K562 (cell line): ENCODE data around the gene GAD1. TPM values are rescaled to one million over a fixed set of nuclear protein-coding genes. Genes with fewer than 3 reads are reported as not detected.

Experiments
- ATAC-seq: fragments of 200-7000 bp; cut with Tn5 transposase; 3 replicates; pipeline ENCODE4 v1.9.1; 2020; ENCODE audit warnings: moderate library complexity
- BruUV-seq: library from RNA; stranded (reverse); fragments of 400-500 nt; replicated peaks from 2 replicates; lab custom pipeline; 2021; lab: Mats Ljungman, UMichigan
- CTCF ChIA-PET: fragments of 300-600 bp; formaldehyde crosslinking; extraction: SDS; loops from one replicate; lab custom pipeline; 2021; ENCODE audit warnings: low intra/inter-chr PET ratio; lab: Yijun Ruan, JAX
- POLR2A ChIA-PET: fragments of 300-600, 350-650 bp; sonication (Branson Sonifier 250); formaldehyde crosslinking; extraction: SDS; loops from one replicate; lab custom pipeline; 2021; ENCODE audit warnings: antibody characterized with exemption, inconsistent platforms; lab: Yijun Ruan, JAX
- DNase-seq, 4 experiments: peaks; one replicate each; pipeline versions ENCODE4 v3.0.0 to v3.0.0-alpha.2; 2011 to 2018; ENCODE audit warnings: low spot score in 3 of 4, mixed read lengths in 3 of 4; ENCODE audit errors: extremely low read depth in 1 of 4
- FAIRE-seq: peaks from 2 replicates; lab custom pipeline; 2011; peaks lifted over from hg19 to GRCh38; lab: Jason Lieb, UNC
- H2AFZ ChIP-seq: 2 replicates; pipeline ENCODE4 v1.6.0; 2011; ENCODE audit warnings: low read depth, low read length, control low read depth, inconsistent platforms
- H3K27ac ChIP-seq: fragments of 200-600 bp; 3 replicates; pipeline ENCODE4 v1.8.0; 2011; ENCODE audit warnings: low read depth, mild to moderate bottlenecking, control low read depth, inconsistent platforms, low read length, moderate library complexity, mixed read lengths; ENCODE audit errors: extremely low read depth
- H3K27me3 ChIP-seq, 2 experiments: fragments of 300-600 bp in 1 of 2; 2 replicates in 1 of 2; 3 replicates in 1 of 2; pipeline versions ENCODE4 v1.6.0 to v1.8.0; 2011; ENCODE audit warnings: inconsistent platforms in 2 of 2, low read length in 2 of 2, mild to moderate bottlenecking in 1 of 2, mixed read lengths in 1 of 2, moderate library complexity in 1 of 2; ENCODE audit not compliant: control insufficient read depth in 2 of 2, insufficient read depth in 2 of 2
- H3K36me3 ChIP-seq: fragments of 300-600 bp; 3 replicates; pipeline ENCODE4 v1.8.0; 2011; ENCODE audit warnings: mild to moderate bottlenecking, low read length, inconsistent platforms; ENCODE audit not compliant: control insufficient read depth, insufficient read depth
- H3K4me1 ChIP-seq, 2 experiments: fragments of 200-600 bp in 1 of 2; replicated peaks in 1 of 2; 2 replicates in 1 of 2; 3 replicates in 1 of 2; pipeline versions ENCODE4 v1.5.1 to v1.8.0; 2011; ENCODE audit warnings: inconsistent platforms in 2 of 2, low read length in 2 of 2, mild to moderate bottlenecking in 1 of 2, mixed read lengths in 1 of 2, moderate library complexity in 1 of 2; ENCODE audit not compliant: control insufficient read depth in 2 of 2, insufficient read depth in 2 of 2
- H3K4me2 ChIP-seq: 2 replicates; pipeline ENCODE4 v1.6.1; 2011; ENCODE audit warnings: low read length, control low read depth, inconsistent platforms, mixed read lengths; ENCODE audit not compliant: insufficient read depth
- H3K4me3 ChIP-seq: fragments of 200-600 bp; sonication (generic), shearing (Covaris generic); 2 replicates; pipeline ENCODE4 v1.5.1; 2016; ENCODE audit warnings: control low read depth, inconsistent platforms
- H3K79me2 ChIP-seq: fragments of 200-600 bp; 3 replicates; pipeline ENCODE4 v1.8.0; 2011; ENCODE audit warnings: low read length, inconsistent platforms; ENCODE audit not compliant: control insufficient read depth, insufficient read depth
- H3K9ac ChIP-seq, 2 experiments: 2 replicates each; pipeline versions ENCODE4 v1.6.0 to v1.6.1; 2011; ENCODE audit warnings: low read depth in 2 of 2, low read length in 2 of 2, control low read depth in 1 of 2, inconsistent platforms in 1 of 2, mild to moderate bottlenecking in 1 of 2, mixed read lengths in 1 of 2; ENCODE audit not compliant: insufficient read depth in 1 of 2
- H3K9me1 ChIP-seq: one replicate; pipeline ENCODE4 v1.6.0; 2011; ENCODE audit warnings: inconsistent platforms, mild to moderate bottlenecking, low read length, moderate library complexity; ENCODE audit not compliant: control insufficient read depth, insufficient read depth
- H3K9me3 ChIP-seq: replicated peaks from 2 replicates; pipeline ENCODE4 v1.5.1; 2011; ENCODE audit warnings: low read depth, low read length, inconsistent platforms; ENCODE audit not compliant: control insufficient read depth, insufficient read depth
- H4K20me1 ChIP-seq: replicated peaks from 2 replicates; pipeline ENCODE4 v1.6.1; 2011; ENCODE audit warnings: low read length, inconsistent platforms, mixed read lengths; ENCODE audit not compliant: control insufficient read depth, insufficient read depth
- DNMT1 ChIP-seq: fragments of 450-650 bp; IDR thresholded peaks from 2 replicates; pipeline ENCODE4 v1.6.1; 2016; ENCODE audit warnings: antibody characterized with exemption, mild to moderate bottlenecking
- ELF1 ChIP-seq: fragments of 200-800 bp; sonication (Bioruptor generic); IDR thresholded peaks from 2 replicates; pipeline ENCODE4 v1.6.1; 2016; ENCODE audit warnings: missing genetic modification characterization, missing compliant biosample characterization
- ETV1 ChIP-seq: fragments of 450-650 bp; conservative IDR thresholded peaks from 2 replicates; pipeline ENCODE4 v1.6.1; 2016; ENCODE audit warnings: missing genetic modification characterization, control low read depth, low read depth, missing compliant biosample characterization
- FOXK2 ChIP-seq, 2 experiments: fragments of 450-650 bp; IDR thresholded peaks in 1 of 2; conservative IDR thresholded peaks in 1 of 2; 2 replicates each; pipeline ENCODE4 v1.6.1; 2016; ENCODE audit warnings: low read depth in 2 of 2, mild to moderate bottlenecking in 1 of 2
- HMGXB4 ChIP-seq: sonication (generic); formaldehyde crosslinking; IDR thresholded peaks from 2 replicates; pipeline ENCODE4 v1.8.1; 2023; ENCODE audit warnings: mild to moderate bottlenecking, missing genetic modification reagents
- JUN ChIP-seq, 2 experiments: sonication (generic) in 1 of 2; formaldehyde crosslinking in 1 of 2; IDR thresholded peaks; 2 replicates each; pipeline versions ENCODE4 v1.6.1 to v1.8.0; 2012 to 2022; ENCODE audit warnings: borderline replicate concordance in 2 of 2, mild to moderate bottlenecking in 2 of 2, improper control_type of control experiment in 1 of 2, low read depth in 1 of 2, low read length in 1 of 2, missing genetic modification reagents in 1 of 2
- KLF10 ChIP-seq: fragments of 250-450 bp; sonication (Bioruptor Pico); IDR thresholded peaks from 2 replicates; pipeline ENCODE4 v1.6.1; 2021; ENCODE audit warnings: matching md5 sums
- LCOR ChIP-seq: sonication (generic); formaldehyde crosslinking; IDR thresholded peaks from 2 replicates; pipeline ENCODE4 v1.8.0; 2022; ENCODE audit warnings: mild to moderate bottlenecking, missing genetic modification reagents
- NR1H2 ChIP-seq: sonication (generic); formaldehyde crosslinking; IDR thresholded peaks from 2 replicates; pipeline ENCODE4 v1.4.0; 2020; ENCODE audit warnings: mild to moderate bottlenecking, missing genetic modification reagents
- RB1 ChIP-seq: fragments of 450-650 bp; IDR thresholded peaks from 2 replicates; pipeline ENCODE4 v1.6.1; 2017; ENCODE audit warnings: low read depth, mild to moderate bottlenecking
- SPI1 ChIP-seq: IDR thresholded peaks from 2 replicates; pipeline ENCODE4 v1.6.1; 2011; ENCODE audit warnings: low read depth, low read length, control low read depth, borderline replicate concordance
- ZNF184 ChIP-seq: sonication (generic); formaldehyde crosslinking; IDR thresholded peaks from 2 replicates; pipeline ENCODE4 v1.5.0; 2020; ENCODE audit warnings: missing genetic modification reagents
- ZNF217 ChIP-seq: sonication (generic); formaldehyde crosslinking; IDR thresholded peaks from 2 replicates; pipeline ENCODE4 v1.8.0; 2022; ENCODE audit warnings: mild to moderate bottlenecking, missing genetic modification reagents
- ZNF316 ChIP-seq: fragments of 450-650 bp; IDR thresholded peaks from 2 replicates; pipeline ENCODE4 v1.6.1; 2016
- ZNF696 ChIP-seq: fragments of 250-450 bp; sonication (Bioruptor Pico); conservative IDR thresholded peaks from 2 replicates; pipeline ENCODE4 v1.4.0; 2020; ENCODE audit warnings: mild to moderate bottlenecking, moderate library complexity
- ZZZ3 ChIP-seq: fragments of 450-650 bp; IDR thresholded peaks from 2 replicates; pipeline ENCODE4 v1.6.1; 2016; ENCODE audit warnings: antibody characterized with exemption, mild to moderate bottlenecking, moderate library complexity
- WGBS: fragments of 100-300 bp; shearing (Covaris generic); methylation state at CpG from one replicate; pipeline ENCODE4 v1.1.6; 2016; ENCODE audit warnings: low coverage, mixed read lengths; ENCODE audit not compliant: insufficient coverage; ENCODE audit errors: missing lambda C conversion rate; 5-methylcytosine and 5-hydroxymethylcytosine counted together
- in situ Hi-C: fragments of 300-500 bp; cut with MboI; formaldehyde crosslinking; loops from 4 replicates; pipeline ENCODE4 v1.15.0; 2018; ENCODE audit warnings: inconsistent platforms, mixed read lengths
- intact Hi-C: fragments of 100-400 bp; cut with micrococcal nuclease; formaldehyde crosslinking; loops from 2 replicates; pipeline ENCODE4 v1.14.2; 2022
- polyA plus RNA-seq, 8 experiments: library from polyadenylated mRNA; depleted of rRNA in 4 of 8; stranded (reverse) in 5 of 8; unstranded in 3 of 8; fragments of >200 nt; fragmentation: Nextera tagmentation in 2 of 8; fragmentation: Illumina TruSeq in 1 of 8; extraction: Ambion mirVana in 2 of 8; extraction: Trizol in 1 of 8; gene quantifications; 2 replicates each; pipeline versions ENCODE4 v1.2.1 to v1.2.3, GENCODE V29; 2011 to 2014; ENCODE audit warnings: inconsistent platforms in 1 of 8, missing spikeins in 1 of 8
- total RNA-seq, 7 experiments: library from RNA; depleted of rRNA in 6 of 7; stranded (reverse); fragments of >200 nt in 6 of 7; fragmentation: Illumina TruSeq in 2 of 7; extraction: Trizol in 2 of 7; gene quantifications; 2 replicates each; pipeline versions ENCODE4 v1.2.1 to v1.2.3, GENCODE V29; 2011 to 2021; ENCODE audit warnings: low replicate concordance in 1 of 7
- TF ChIP-seq, protein P1 (sequence below): sonication (generic); formaldehyde crosslinking; IDR thresholded peaks from 2 replicates; pipeline ENCODE4 v1.8.0; 2022; ENCODE audit warnings: mild to moderate bottlenecking, missing genetic modification reagents, borderline replicate concordance
- TF ChIP-seq, protein P2 (sequence below): fragments of 250-450 bp; sonication (Bioruptor Pico); IDR thresholded peaks from 2 replicates; pipeline ENCODE4 v1.4.0; 2020; ENCODE audit warnings: mild to moderate bottlenecking, moderate library complexity

The GAD1 gene
- total and polyA plus RNA-seq, 9 of the 15 experiments (the other 6 are each of a cell fraction or from before 2014, with no cell fraction given) = 2.7 to 29.1 (median 15.7) TPM

- BruUV-seq = no TSS peak
- Histone ChIP-seq H3K36me3 (0 out of 3 replicates have a peak, but pooled peaks cover 4% of the 10 kb centered on the region), H3K4me1 (peaks cover 0 to 5% of the 10 kb centered on the region in 2 experiments; a peak in 1 of 5 replicates), H4K20me1 (no peaks in the 10 kb centered on the region), H3K4me2 (no peak overlapping the region), H3K4me3 (no peak overlapping the region), H3K9me1 (no peaks in the 10 kb centered on the region), H2AFZ (no peak overlapping the region), H3K9ac (no peak overlapping the region), H3K27ac (no peak overlapping the region), H3K9me3 (no peaks in the 10 kb centered on the region), H3K27me3 (no peaks in the 10 kb centered on the region), H3K79me2 (no peaks in the 10 kb centered on the region)
- ATAC-seq (peak; percentile 74), DNase-seq (peak in 1 of 4 experiments; percentile 48), FAIRE-seq (peak; percentile 15)
- in situ Hi-C loops = no loop called here
- ChIA-PET CTCF (interaction anchor here (0.6 kb wide), 1 partner anchor 865 kb away, joined by 3 read pairs; no protein-coding TSS in a partner anchor), POLR2A (interaction anchor here (0.7 to 2.6 kb wide), 5 partner anchors 8 to 479 kb away, joined by 3 to 11 read pairs (median 5); no protein-coding TSS in a partner anchor)
- intact Hi-C loops = no loop called here
- 5% methylated on average over 4 of the region's 4 CpGs for WGBS
- TF ChIP-seq, protein P1, sequence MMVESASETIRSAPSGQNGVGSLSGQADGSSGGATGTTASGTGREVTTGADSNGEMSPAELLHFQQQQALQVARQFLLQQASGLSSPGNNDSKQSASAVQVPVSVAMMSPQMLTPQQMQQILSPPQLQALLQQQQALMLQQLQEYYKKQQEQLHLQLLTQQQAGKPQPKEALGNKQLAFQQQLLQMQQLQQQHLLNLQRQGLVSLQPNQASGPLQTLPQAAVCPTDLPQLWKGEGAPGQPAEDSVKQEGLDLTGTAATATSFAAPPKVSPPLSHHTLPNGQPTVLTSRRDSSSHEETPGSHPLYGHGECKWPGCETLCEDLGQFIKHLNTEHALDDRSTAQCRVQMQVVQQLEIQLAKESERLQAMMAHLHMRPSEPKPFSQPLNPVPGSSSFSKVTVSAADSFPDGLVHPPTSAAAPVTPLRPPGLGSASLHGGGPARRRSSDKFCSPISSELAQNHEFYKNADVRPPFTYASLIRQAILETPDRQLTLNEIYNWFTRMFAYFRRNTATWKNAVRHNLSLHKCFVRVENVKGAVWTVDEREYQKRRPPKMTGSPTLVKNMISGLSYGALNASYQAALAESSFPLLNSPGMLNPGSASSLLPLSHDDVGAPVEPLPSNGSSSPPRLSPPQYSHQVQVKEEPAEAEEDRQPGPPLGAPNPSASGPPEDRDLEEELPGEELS (CRISPR knock-in tag) = no peak
- no peak for TF ChIP-seq NR1H2 (CRISPR knock-in tag)
- no peak for TF ChIP-seq ZNF696 (CRISPR knock-in tag)
- 0 out of 2 replicates have a peak, but pooled peaks have one; percentile 33 for TF ChIP-seq SPI1
- TF ChIP-seq RB1 = no peak
- no peak for TF ChIP-seq JUN (IDR thresholded peaks at IDR 0.05; ENCODE audit: borderline replicate concordance, low read depth, low read length)
- no peak for TF ChIP-seq JUN (CRISPR knock-in tag; IDR thresholded peaks at IDR 0.05; ENCODE audit: borderline replicate concordance)
- peak; percentile 73 for TF ChIP-seq ZNF316
- TF ChIP-seq DNMT1 = no peak
- TF ChIP-seq ZNF217 (CRISPR knock-in tag) = no peak
- no peak for TF ChIP-seq HMGXB4 (CRISPR knock-in tag)
- TF ChIP-seq FOXK2 (conservative IDR thresholded peaks at IDR 0.05 in 1 of 2, IDR thresholded peaks at IDR 0.05 in 1 of 2; ENCODE audit: low read depth in 2 of 2) = peak; percentile 56 to 65; a peak in 2 of 4 replicates
- TF ChIP-seq LCOR = no peak
- TF ChIP-seq KLF10 (CRISPR knock-in tag) = no peak
- no peak for TF ChIP-seq ZNF184 (CRISPR knock-in tag)
- TF ChIP-seq, protein P2, sequence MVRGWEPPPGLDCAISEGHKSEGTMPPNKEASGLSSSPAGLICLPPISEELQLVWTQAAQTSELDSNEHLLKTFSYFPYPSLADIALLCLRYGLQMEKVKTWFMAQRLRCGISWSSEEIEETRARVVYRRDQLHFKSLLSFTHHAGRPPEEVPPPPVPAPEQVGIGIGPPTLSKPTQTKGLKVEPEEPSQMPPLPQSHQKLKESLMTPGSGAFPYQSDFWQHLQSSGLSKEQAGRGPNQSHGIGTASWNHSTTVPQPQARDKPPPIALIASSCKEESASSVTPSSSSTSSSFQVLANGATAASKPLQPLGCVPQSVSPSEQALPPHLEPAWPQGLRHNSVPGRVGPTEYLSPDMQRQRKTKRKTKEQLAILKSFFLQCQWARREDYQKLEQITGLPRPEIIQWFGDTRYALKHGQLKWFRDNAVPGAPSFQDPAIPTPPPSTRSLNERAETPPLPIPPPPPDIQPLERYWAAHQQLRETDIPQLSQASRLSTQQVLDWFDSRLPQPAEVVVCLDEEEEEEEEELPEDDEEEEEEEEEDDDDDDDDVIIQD (CRISPR knock-in tag) = no peak
- 0 out of 2 replicates have a peak, but pooled peaks have one; percentile 11 for TF ChIP-seq ELF1 (tag)
- TF ChIP-seq ZZZ3 = no peak
- no peak for TF ChIP-seq ETV1
Measured at GRCh38 chr2:170840717-170841210, 24.1 kb downstream of the GAD1 start.
